Measurements from ENCODE around the gene RET. TPM values are rescaled to one million over a fixed set of nuclear protein-coding genes. Genes with fewer than 3 reads are reported as not detected.

RET gene
- total and polyA plus RNA-seq, 2 of the 13 experiments (the other 11 are each of a cell fraction or from before 2014, with no cell fraction given), result 0.02 TPM; not detected in 1

DNA sequence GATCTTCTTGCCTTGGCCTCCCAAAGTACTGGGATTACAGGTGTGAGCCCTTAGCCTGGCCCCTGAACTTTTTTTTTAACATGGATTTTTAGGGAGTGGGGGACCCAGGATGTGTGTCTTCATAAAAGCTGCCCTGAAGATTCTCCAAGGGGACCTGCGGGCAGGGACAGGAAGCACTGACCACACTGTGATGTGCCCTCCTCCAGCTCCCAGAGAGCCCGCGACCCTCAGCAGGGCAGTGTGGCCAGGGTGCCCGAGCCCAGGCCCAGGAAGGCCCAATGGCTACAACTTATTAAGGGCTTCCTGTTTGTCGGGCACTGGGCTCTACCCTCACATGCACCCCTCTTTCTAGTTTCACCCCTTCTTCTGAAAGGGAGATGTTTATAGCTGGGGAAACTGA, 2.5 kb upstream of the RET start:
- no peaks in the 10 kb centered on the region for H3K36me3 ChIP-seq (replicated peaks in 1 of 2; ENCODE audit: control insufficient read depth in 1 of 2, insufficient read depth in 2 of 2, low read length in 2 of 2)
- ChIA-PET POLR2A (no interaction called here), CTCF (ENCODE audit: low intra/inter-chr PET ratio, low total read pairs) (no interaction called here)
- intact Hi-C loops (cut with micrococcal nuclease; ENCODE audit: unreplicated experiment) (no loop called here), in situ Hi-C loops (cut with HindIII; ENCODE audit: extremely low pct_ligation_motif_present, low pct_unique_long_range_greater_than_20kb) (no loop called here)
- BruUV-seq (replicated peaks), result no TSS peak
- H3K9me3 ChIP-seq (ENCODE audit: low read length), result no peaks in the 10 kb centered on the region
- no peak overlapping the region for H3K4me2 ChIP-seq (ENCODE audit: low read depth, low read length)
- DNase-seq (ENCODE audit: low spot score), result no peak
- no peak for FAIRE-seq
- peaks cover 9 to 53% of the 10 kb centered on the region in 2 experiments; a peak in 3 of 5 replicates for H3K27me3 ChIP-seq (ENCODE audit: control insufficient read depth in 1 of 2, insufficient read depth in 2 of 2, low read length in 2 of 2)
- no peak overlapping the region for H2AFZ ChIP-seq (ENCODE audit: low read length)
- no peak for ATAC-seq
- no peak overlapping the region for H3K4me3 ChIP-seq (replicated peaks in 1 of 3; ENCODE audit: insufficient read depth in 1 of 3, low read depth in 2 of 3, low read length in 3 of 3)
- TF ChIP-seq ZNF343 (CRISPR knock-in tag; IDR thresholded peaks at IDR 0.05) (no peak), KDM4B (CRISPR knock-in tag; IDR thresholded peaks at IDR 0.05) (no peak), ZNF883 (CRISPR knock-in tag; IDR thresholded peaks at IDR 0.05; ENCODE audit: not compliant biosample characterization) (no peak)
- no peaks in the 10 kb centered on the region for H3K4me1 ChIP-seq (ENCODE audit: insufficient read depth, low read length)
- no peaks in the 10 kb centered on the region for H4K20me1 ChIP-seq (ENCODE audit: insufficient read depth, low read length)
- H3K79me2 ChIP-seq (ENCODE audit: insufficient read depth, low read length), result no peaks in the 10 kb centered on the region
- no CpG with 5 or more reads among the region's 5 CpGs for WGBS (ENCODE audit: low lambda C conversion rate)
- no peak overlapping the region for H3K9ac ChIP-seq (ENCODE audit: insufficient read depth, low read depth, low read length)
- no peak overlapping the region for H3K27ac ChIP-seq (ENCODE audit: extremely low read length, insufficient read depth, low read length)

DNA sequence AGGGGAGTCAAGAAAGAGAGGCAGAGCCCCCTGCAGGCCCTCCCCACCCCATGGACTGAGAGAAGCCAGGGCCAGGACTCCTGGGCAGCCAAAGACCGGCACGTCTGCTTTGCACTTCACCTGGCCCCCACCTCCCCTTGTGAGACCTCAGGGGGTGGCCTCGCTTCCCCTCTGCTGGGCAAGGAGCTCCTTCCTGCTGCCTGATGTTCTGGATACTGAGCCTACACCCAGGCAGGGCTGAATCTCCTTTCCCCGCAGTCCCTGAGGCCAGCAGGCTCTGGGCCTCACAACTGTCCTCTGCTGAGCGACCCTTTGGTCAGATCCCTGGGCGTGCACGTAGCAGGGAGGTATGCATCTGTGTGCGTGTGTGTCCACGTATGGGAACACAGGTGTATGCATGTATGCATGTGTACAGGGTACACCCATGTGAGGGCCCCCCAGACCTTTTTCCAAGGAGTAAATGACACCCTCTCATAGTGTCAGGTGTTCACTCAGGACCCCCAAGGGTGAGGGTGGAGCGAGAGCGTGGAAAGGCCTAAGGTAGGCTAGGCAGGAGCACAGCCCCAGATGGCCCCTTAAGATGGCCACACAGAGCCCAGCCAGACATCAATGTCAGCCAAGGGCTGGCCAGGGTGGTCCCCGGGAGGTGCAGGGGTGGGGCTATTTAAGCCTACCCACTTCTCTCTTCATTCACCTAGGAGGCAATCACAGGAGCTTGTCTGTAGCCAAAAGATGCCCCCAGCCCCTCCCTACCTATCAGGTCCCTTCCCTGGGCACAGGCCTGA, 1.9 kb upstream of the RET start:
- Histone ChIP-seq H3K4me1 (ENCODE audit: insufficient read depth, low read length) (no peaks in the 10 kb centered on the region), H3K9ac (ENCODE audit: insufficient read depth, low read depth, low read length) (no peak overlapping the region), H3K4me3 (replicated peaks in 1 of 3; ENCODE audit: insufficient read depth in 1 of 3, low read depth in 2 of 3, low read length in 3 of 3) (no peak overlapping the region), H3K9me3 (ENCODE audit: low read length) (no peaks in the 10 kb centered on the region), H2AFZ (ENCODE audit: low read length) (no peak overlapping the region), H3K27me3 (ENCODE audit: control insufficient read depth in 1 of 2, insufficient read depth in 2 of 2, low read length in 2 of 2) (peaks cover 9 to 54% of the 10 kb centered on the region in 2 experiments; a peak in 4 of 5 replicates), H3K4me2 (ENCODE audit: low read depth, low read length) (no peak overlapping the region), H3K79me2 (ENCODE audit: insufficient read depth, low read length) (no peaks in the 10 kb centered on the region), H4K20me1 (ENCODE audit: insufficient read depth, low read length) (no peaks in the 10 kb centered on the region), H3K36me3 (replicated peaks in 1 of 2; ENCODE audit: control insufficient read depth in 1 of 2, insufficient read depth in 2 of 2, low read length in 2 of 2) (no peaks in the 10 kb centered on the region), H3K27ac (ENCODE audit: extremely low read length, insufficient read depth, low read length) (no peak overlapping the region)
- FAIRE-seq (no peak), ATAC-seq (no peak), DNase-seq (ENCODE audit: low spot score) (no peak)
- intact Hi-C loops (cut with micrococcal nuclease; ENCODE audit: unreplicated experiment) (no loop called here), in situ Hi-C loops (cut with HindIII; ENCODE audit: extremely low pct_ligation_motif_present, low pct_unique_long_range_greater_than_20kb) (no loop called here)
- BruUV-seq (replicated peaks), result no TSS peak
- ChIA-PET CTCF (ENCODE audit: low intra/inter-chr PET ratio, low total read pairs) (no interaction called here), POLR2A (no interaction called here)
- 20% methylated on average over 6 of the region's 12 CpGs for WGBS (ENCODE audit: low lambda C conversion rate)
- TF ChIP-seq, protein P1, sequence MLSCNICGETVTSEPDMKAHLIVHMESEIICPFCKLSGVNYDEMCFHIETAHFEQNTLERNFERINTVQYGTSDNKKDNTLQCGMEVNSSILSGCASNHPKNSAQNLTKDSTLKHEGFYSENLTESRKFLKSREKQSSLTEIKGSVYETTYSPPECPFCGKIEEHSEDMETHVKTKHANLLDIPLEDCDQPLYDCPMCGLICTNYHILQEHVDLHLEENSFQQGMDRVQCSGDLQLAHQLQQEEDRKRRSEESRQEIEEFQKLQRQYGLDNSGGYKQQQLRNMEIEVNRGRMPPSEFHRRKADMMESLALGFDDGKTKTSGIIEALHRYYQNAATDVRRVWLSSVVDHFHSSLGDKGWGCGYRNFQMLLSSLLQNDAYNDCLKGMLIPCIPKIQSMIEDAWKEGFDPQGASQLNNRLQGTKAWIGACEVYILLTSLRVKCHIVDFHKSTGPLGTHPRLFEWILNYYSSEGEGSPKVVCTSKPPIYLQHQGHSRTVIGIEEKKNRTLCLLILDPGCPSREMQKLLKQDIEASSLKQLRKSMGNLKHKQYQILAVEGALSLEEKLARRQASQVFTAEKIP (CRISPR knock-in tag; IDR thresholded peaks at IDR 0.05; ENCODE audit: borderline replicate concordance), result no peak
- TF ChIP-seq ZNF839 (CRISPR knock-in tag; IDR thresholded peaks at IDR 0.05; ENCODE audit: borderline replicate concordance) (no peak), NBN (conservative IDR thresholded peaks at IDR 0.05) (no peak), NR2C2 (CRISPR knock-in tag; IDR thresholded peaks at IDR 0.05; ENCODE audit: borderline replicate concordance) (no peak), ELF3 (CRISPR knock-in tag; IDR thresholded peaks at IDR 0.05) (no peak), KLF11 (CRISPR knock-in tag; IDR thresholded peaks at IDR 0.05) (no peak), FOSL2 (CRISPR knock-in tag; IDR thresholded peaks at IDR 0.05) (no peak), SMARCE1 (IDR thresholded peaks at IDR 0.05; ENCODE audit: borderline replicate concordance) (no peak), ISX (CRISPR knock-in tag; conservative IDR thresholded peaks at IDR 0.05) (no peak), ZNF350 (CRISPR knock-in tag; IDR thresholded peaks at IDR 0.05; ENCODE audit: borderline replicate concordance, low read depth) (no peak)
- TF ChIP-seq, protein P2, sequence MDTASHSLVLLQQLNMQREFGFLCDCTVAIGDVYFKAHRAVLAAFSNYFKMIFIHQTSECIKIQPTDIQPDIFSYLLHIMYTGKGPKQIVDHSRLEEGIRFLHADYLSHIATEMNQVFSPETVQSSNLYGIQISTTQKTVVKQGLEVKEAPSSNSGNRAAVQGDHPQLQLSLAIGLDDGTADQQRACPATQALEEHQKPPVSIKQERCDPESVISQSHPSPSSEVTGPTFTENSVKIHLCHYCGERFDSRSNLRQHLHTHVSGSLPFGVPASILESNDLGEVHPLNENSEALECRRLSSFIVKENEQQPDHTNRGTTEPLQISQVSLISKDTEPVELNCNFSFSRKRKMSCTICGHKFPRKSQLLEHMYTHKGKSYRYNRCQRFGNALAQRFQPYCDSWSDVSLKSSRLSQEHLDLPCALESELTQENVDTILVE (CRISPR knock-in tag; IDR thresholded peaks at IDR 0.05), result no peak
- TF ChIP-seq, protein P3, sequence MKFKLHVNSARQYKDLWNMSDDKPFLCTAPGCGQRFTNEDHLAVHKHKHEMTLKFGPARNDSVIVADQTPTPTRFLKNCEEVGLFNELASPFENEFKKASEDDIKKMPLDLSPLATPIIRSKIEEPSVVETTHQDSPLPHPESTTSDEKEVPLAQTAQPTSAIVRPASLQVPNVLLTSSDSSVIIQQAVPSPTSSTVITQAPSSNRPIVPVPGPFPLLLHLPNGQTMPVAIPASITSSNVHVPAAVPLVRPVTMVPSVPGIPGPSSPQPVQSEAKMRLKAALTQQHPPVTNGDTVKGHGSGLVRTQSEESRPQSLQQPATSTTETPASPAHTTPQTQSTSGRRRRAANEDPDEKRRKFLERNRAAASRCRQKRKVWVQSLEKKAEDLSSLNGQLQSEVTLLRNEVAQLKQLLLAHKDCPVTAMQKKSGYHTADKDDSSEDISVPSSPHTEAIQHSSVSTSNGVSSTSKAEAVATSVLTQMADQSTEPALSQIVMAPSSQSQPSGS (CRISPR knock-in tag; IDR thresholded peaks at IDR 0.05), result no peak

Measured in HepG2 (cell line).